ENCODE data around the gene RRP1B. TPM values are rescaled to one million over a fixed set of nuclear protein-coding genes. Genes with fewer than 3 reads are reported as not detected.
"Not testable (repeated sequence)": the region's sequence is repeated elsewhere in the genome, so short reads cannot be mapped to it uniquely, and the experiment has no call there.

RRP1B gene
- total RNA-seq, 1 donor, result 17.4 TPM

GRCh38 chr21:43708745-43709381 is 49.5 kb downstream of the RRP1B start:
- no peaks in the 10 kb centered on the region for H4K20me1 ChIP-seq (ENCODE audit: insufficient read depth, low read length)
- TF ChIP-seq, protein P1, sequence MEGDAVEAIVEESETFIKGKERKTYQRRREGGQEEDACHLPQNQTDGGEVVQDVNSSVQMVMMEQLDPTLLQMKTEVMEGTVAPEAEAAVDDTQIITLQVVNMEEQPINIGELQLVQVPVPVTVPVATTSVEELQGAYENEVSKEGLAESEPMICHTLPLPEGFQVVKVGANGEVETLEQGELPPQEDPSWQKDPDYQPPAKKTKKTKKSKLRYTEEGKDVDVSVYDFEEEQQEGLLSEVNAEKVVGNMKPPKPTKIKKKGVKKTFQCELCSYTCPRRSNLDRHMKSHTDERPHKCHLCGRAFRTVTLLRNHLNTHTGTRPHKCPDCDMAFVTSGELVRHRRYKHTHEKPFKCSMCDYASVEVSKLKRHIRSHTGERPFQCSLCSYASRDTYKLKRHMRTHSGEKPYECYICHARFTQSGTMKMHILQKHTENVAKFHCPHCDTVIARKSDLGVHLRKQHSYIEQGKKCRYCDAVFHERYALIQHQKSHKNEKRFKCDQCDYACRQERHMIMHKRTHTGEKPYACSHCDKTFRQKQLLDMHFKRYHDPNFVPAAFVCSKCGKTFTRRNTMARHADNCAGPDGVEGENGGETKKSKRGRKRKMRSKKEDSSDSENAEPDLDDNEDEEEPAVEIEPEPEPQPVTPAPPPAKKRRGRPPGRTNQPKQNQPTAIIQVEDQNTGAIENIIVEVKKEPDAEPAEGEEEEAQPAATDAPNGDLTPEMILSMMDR (IDR thresholded peaks at IDR 0.05; ENCODE audit: extremely low read depth, low read depth, low read length), result no peak
- peaks cover 12% of the 10 kb centered on the region for H3K4me1 ChIP-seq (ENCODE audit: insufficient read depth, low read length)
- H3K27ac ChIP-seq (ENCODE audit: low read depth, low read length), result no peak overlapping the region
- H3K4me2 ChIP-seq (ENCODE audit: insufficient read depth, low read length), result no peak overlapping the region
- H3K27me3 ChIP-seq (ENCODE audit: insufficient read depth, low read length), result no peaks in the 10 kb centered on the region
- H3K4me3 ChIP-seq (ENCODE audit: insufficient read depth, low read length), result no peak overlapping the region
- peak; percentile 3 for DNase-seq (ENCODE audit: insufficient read length, low spot score, missing footprints)
- no peak overlapping the region for H2AFZ ChIP-seq (ENCODE audit: low read length)
- H3K36me3 ChIP-seq (ENCODE audit: insufficient read depth, low read length), result no peaks in the 10 kb centered on the region
- no peaks in the 10 kb centered on the region for H3K9me3 ChIP-seq (ENCODE audit: low read depth, low read length)
- no peaks in the 10 kb centered on the region for H3K79me2 ChIP-seq (ENCODE audit: insufficient read depth, low read length)

DNA sequence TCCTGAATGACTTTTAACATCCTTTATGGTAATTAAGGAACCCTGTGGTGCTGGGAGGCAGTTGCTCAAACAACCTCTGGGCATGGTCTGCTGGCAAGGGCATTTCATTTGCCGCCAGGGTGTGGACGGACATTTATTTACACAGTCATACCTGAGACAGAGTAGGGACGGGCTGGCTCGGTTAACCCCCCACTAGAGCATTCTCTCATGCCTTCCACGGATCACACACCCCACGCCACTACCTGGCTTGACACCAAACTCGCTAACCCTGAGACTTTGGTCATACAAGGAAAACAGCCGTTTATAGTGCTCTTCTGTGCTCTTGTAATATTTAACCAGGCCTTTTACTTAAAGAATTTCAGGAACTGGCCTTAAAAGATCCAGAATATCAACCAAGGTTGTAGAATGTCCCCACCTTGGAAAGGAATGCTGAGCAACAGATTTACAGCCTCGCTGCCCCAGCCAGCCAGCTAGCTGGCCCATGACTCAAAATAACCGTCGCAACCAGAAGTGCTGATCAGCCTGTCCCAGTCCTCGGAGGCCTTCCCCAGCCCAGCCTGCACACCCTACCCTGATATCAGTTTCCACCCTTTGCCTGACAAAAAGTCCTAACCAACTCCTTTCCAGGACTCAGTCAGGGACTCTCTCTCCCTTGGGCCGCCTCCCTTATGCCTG is 53.0 kb downstream of the RRP1B start:
- peak overlapping the region; percentile 7 for H3K27ac ChIP-seq (ENCODE audit: low read depth, low read length)
- H3K79me2 ChIP-seq (ENCODE audit: insufficient read depth, low read length), result no peaks in the 10 kb centered on the region
- no peaks in the 10 kb centered on the region for H3K9me3 ChIP-seq (ENCODE audit: low read depth, low read length)
- no peaks in the 10 kb centered on the region for H3K27me3 ChIP-seq (ENCODE audit: insufficient read depth, low read length)
- peak overlapping the region; percentile 45 for H3K4me3 ChIP-seq (ENCODE audit: insufficient read depth, low read length)
- H2AFZ ChIP-seq (ENCODE audit: low read length), result peak overlapping the region; percentile 44
- no peaks in the 10 kb centered on the region for H3K36me3 ChIP-seq (ENCODE audit: insufficient read depth, low read length)
- TF ChIP-seq, protein P1 (IDR thresholded peaks at IDR 0.05; ENCODE audit: extremely low read depth, low read depth, low read length), result no peak
- H3K4me1 ChIP-seq (ENCODE audit: insufficient read depth, low read length), result peaks cover 16% of the 10 kb centered on the region
- H3K4me2 ChIP-seq (ENCODE audit: insufficient read depth, low read length), result peak overlapping the region; percentile 54
- no peaks in the 10 kb centered on the region for H4K20me1 ChIP-seq (ENCODE audit: insufficient read depth, low read length)
- DNase-seq (ENCODE audit: insufficient read length, low spot score, missing footprints), result peak; percentile 94

DNA sequence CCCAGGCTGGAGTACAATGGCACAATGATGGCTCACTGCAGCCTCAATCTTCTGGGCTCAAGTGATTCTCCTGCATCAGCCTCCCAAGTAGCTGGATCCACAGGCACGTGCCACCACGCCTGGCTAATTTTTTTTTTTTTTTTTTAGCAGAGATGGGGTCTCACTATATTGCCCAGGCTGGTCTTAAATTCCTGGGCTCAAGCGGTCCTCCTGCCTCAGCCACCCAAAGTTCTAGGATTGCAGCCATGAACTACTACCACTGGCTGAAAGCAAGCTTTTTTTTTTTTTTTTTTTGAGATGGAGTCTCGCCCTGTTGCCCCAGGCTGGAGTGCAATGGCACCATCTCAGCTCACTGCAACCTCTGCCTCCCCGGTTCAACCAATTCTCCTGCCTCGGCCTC is 53.8 kb downstream of the RRP1B start:
- H2AFZ ChIP-seq (ENCODE audit: low read length), result not testable (repeated sequence)

GRCh38 chr21:43716376-43717165 is 57.2 kb downstream of the RRP1B start:
- Histone ChIP-seq H3K4me2 (ENCODE audit: insufficient read depth, low read length) (no peak overlapping the region), H3K27me3 (ENCODE audit: insufficient read depth, low read length) (no peaks in the 10 kb centered on the region), H3K27ac (ENCODE audit: low read depth, low read length) (no peak overlapping the region), H4K20me1 (ENCODE audit: insufficient read depth, low read length) (peaks cover 18% of the 10 kb centered on the region), H3K4me3 (ENCODE audit: insufficient read depth, low read length) (no peak overlapping the region), H3K9me3 (ENCODE audit: low read depth, low read length) (no peaks in the 10 kb centered on the region), H2AFZ (ENCODE audit: low read length) (no peak overlapping the region), H3K4me1 (ENCODE audit: insufficient read depth, low read length) (peaks cover 34% of the 10 kb centered on the region), H3K36me3 (ENCODE audit: insufficient read depth, low read length) (peaks cover 3% of the 10 kb centered on the region), H3K79me2 (ENCODE audit: insufficient read depth, low read length) (peaks cover 25% of the 10 kb centered on the region)
- TF ChIP-seq, protein P1 (IDR thresholded peaks at IDR 0.05; ENCODE audit: extremely low read depth, low read depth, low read length), result no peak
- DNase-seq (ENCODE audit: insufficient read length, low spot score, missing footprints), result peak; percentile 66

More for the DNA sequence above, 53.8 kb downstream of the RRP1B start:
- H3K4me2 ChIP-seq (ENCODE audit: insufficient read depth, low read length); H3K4me3 ChIP-seq (ENCODE audit: insufficient read depth, low read length); H3K79me2 ChIP-seq (ENCODE audit: insufficient read depth, low read length); H3K9me3 ChIP-seq (ENCODE audit: low read depth, low read length); H3K27me3 ChIP-seq (ENCODE audit: insufficient read depth, low read length); H3K27ac ChIP-seq (ENCODE audit: low read depth, low read length); DNase-seq (ENCODE audit: insufficient read length, low spot score, missing footprints); H4K20me1 ChIP-seq (ENCODE audit: insufficient read depth, low read length); H3K36me3 ChIP-seq (ENCODE audit: insufficient read depth, low read length): not testable (repeated sequence)
- peaks cover 16% of the 10 kb centered on the region for H3K4me1 ChIP-seq (ENCODE audit: insufficient read depth, low read length)
